Bone marrow (tissue), 2 donors: ENCODE data around the gene KATNAL1.
"Not testable (repeated sequence)": the region's sequence is repeated elsewhere in the genome, so short reads cannot be mapped to it uniquely, and the experiment has no call there.

ENCODE experiments used
- DNase-seq, 2 donors: peaks; one replicate each; lab custom pipeline; 2025; lab: John Stamatoyannopoulos, UW

KATNAL1 gene

DNA sequence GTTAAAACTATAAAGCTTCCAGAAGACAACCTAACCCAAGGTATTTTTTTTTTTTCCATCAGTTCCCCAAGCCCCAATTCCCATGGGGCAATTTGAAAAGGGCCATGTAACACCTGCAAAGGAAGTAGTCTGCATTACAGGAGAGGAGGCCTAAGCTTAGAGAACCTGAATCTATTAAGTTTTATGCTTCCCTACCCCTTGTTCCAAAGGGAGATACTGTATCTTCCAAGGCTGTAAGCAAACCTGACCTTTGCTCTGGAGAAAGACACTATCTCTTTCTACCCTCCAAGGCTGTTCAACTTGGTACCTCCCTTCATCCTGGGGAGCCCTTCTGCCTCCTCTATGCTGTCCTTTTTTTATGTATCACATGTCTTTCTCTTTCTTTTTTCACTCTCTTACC, 15.0 kb downstream of the KATNAL1 start:
- no peak for DNase-seq

DNA sequence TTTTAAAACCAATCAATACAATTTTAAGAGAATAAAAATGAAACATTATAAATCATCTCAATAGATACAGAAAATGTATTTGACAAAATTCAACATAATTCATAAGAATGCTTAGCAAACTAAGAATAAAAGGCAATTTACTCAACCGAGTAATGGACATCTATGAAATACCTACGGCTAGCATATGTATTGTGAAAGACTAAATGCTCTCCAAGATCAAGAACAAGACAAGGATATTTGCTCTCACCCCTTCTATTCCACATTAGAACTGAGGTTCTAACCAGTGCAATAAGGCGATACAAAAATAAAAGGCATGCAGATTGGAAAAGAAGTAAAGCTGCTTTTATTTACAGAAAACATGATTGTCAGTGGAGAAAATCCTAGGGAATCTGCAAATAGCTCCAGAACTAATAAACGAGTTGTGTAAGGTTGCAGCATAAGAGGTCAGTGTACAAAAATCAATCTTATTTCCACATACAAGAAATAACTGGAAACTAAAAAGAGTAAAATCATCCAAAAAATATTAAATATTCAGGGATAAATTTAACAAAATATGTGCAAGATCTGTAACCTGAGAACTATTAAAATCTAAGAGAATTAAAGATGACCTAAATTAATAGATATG, 16.4 kb downstream of the KATNAL1 start:
- DNase-seq: no peak

- DNase-seq: no peak
These were observed 17.8 kb downstream of the KATNAL1 start for GRCh38 chr13:30289533-30289932.

DNA sequence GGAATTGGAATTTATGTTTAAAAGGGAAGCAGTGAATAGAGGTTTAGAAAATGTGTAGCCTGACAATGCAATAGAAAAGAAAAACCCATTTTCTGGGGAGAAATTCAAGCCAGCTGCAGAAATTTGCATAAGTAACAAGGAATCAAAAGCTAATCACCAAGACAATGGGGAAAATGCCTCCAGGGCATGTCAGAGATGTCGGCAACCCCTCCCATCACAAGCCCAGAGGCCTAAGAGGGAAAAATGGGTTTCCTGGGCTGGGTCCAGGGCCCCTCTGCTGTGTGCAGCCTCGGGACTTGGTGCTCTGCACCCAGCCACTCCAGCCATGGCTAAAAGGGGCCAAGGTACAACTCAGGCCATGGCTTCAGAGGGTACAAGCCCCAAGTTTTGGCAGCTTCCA, 21.3 kb downstream of the KATNAL1 start:
- not testable (repeated sequence) for DNase-seq

DNA sequence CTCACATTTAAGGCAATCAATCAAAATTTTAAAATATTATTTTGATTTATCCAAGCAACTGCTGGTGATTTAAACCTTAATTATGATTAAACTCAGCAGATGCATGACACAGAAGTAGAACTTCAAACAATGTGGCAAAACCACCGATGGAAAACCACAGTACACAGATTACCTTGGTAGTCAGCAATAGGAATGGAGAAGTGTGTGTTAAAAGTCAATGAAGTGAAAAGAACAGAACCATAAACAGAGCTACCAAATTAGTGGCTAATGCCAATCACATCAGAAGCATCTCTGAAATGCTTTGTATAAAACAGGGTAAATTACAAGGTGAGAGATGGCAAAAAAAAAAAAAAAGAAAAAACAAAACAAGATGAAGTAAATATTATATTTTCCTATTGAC, 31.2 kb downstream of the KATNAL1 start:
- DNase-seq: no peak

DNA sequence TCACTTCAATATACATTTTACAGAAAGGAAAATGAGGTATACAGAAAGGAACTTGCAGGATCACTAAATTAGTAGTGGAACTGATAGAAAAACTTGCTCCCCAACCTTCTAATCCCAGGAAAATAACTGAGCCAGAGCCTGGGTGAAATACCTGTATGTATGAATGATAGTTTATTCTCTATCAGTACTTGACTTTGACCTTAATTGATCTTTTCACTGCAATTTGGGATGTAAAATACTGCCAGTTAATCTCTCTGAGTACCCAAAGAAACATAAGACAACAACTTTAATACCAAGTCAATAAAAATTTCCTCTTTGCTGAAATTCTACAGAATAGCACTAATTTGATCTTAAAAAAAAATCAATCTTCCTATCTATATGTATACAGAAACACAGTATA, 33.3 kb downstream of the KATNAL1 start:
- DNase-seq: no peak

DNA sequence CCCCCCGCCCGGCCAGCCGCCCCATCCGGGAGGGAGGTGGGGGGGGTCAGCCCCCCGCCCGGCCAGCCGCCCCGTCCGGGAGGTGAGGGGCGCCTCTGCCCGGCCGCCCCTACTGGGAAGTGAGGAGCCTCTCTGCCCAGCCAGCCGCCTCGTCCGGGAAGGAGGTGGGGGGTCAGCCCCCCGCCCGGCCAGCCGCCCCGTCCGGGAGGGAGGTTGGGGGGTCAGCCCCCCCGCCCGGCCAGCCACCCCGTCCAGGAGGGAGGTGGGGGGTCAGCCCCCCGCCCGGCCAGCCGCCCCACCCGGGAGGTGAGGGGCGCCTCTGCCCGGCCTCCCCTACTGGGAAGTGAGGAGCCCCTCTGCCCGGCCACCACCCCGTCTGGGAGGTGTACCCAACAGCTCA, 37.3 kb downstream of the KATNAL1 start:
- DNase-seq: not testable (repeated sequence)

DNA sequence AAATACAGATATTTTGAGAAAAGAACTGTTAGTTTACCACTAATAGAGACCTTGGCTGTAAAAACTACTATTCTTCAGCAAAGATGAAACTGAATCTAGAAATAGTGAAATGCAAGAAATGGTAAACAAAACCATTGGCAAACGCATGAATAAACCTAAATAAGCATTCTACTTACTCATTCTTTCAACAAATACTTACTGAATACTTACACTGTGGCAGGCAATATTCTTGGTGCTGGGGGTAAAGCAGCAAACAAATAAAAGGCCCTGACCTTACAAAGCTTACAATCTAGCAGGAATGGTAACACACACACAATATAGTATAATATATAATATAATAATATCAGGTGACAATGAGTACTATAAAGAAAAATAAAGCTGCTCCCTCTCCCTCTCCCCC, 38.7 kb downstream of the KATNAL1 start:
- no peak for DNase-seq

GRCh38 chr13:30266756-30267155, 40.6 kb downstream of the KATNAL1 start:
- no peak for DNase-seq

DNA sequence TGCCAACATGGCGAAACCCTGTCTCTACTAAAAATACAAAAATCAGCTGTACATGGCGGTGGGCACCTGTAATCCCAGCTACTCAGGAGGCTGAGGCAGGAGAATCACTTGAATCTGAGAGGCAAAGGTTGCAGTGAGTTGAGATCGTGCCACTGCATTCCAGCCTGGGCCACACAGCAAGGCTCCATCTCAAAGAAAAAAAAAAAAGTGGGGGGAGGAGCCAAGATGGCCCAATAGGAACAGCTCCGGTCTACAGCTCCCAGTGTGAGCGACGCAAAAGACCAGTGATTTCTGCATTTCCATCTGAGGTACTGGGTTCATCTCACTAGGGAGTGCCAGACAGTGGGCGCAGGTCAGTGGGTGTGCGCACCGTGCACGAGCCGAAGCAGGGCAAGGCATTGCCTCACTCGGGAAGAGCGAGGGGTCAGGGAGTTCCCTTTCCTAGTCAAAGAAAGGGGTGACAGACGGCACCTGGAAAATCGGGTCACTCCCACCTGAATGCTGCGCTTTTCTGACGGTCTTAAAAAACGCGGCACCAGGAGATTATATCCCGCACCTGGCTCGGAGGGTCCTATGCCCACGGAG, 48.1 kb downstream of the KATNAL1 start:
- DNase-seq: not testable (repeated sequence)

DNA sequence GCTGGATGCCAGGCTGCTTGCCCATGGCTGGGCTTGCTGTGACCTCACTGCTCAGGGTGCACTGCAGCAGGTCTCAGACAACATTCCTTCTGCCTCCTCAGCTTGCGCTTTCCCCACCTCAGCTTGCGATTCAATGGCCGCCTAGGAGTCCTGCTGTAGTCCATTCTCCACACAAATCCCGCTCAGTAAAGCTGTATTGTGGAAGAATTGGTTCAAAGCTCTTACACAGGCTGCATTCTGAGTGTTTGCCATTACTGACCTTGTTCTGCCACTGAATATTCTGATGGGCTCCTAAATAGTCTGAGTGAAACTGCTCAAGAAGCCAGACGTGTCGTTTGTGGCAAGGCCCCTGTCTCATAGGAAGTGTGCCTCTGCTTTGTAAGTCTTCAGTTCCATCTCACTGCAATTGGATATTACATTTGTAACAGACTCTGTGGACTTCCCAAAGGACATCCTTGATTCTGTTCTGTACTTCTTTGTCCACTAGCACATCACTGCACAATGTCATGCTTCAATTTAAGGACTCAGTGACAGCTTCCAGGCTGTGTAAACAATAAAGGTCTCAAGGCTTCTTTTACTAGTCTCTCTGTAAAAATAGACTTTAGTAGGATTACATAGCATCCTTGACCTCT, 49.8 kb downstream of the KATNAL1 start:
- DNase-seq: no peak

DNA sequence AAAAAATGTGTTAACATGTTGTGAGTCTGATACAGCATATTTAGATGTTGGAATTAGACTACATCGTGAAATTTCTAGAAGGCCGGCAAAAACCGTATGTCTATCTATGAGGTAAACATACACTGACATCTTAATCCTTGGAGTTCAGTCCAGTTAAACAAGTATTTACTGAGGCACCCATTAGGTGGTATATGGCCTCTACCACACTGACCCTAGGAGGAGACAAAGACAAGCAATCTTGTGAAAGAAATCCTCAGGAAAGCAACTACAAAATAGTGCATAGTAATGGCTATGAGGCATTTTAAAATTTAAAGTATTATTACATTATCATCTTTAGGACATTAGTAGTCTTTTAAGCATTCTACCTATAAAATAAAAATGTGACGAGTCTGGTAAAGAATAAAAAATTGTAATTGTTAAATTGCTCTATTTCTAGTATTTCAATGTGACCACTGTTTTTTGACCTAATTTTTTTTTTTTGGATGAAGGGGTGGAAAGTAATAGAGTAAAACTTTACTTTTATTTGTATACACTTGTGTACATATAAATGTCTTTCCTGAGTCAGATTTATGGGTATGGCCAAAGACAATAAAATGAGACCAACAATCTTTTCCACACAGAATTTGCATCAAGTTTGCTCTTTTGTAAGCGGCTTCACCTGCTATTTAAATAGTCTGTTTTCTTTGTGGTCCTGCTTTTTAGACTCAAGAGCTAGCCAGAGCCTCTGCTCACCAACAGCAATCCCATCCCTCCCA, 50.5 kb downstream of the KATNAL1 start:
- DNase-seq: no peak

- DNase-seq: no peak
These were observed 51.7 kb downstream of the KATNAL1 start for GRCh38 chr13:30255696-30256095.

DNA sequence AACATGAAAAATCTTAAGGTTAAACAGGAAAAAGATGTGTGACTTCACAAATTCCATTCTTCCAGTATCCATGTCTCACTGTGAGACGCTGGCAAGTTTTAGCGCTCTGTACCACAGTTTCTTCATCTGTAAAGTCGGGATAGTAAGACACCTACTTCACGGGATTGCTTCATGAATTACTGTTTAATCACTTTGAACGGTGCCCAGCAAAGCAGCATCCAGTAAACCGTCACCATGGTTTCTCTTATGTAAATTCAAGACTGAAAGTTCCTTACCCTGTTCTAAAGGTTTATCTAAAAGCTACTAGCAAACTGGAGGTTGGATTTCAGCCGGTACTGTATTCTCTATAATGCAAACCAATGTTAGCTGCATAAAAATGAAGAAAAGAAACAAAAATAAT, 53.5 kb downstream of the KATNAL1 start:
- no peak for DNase-seq

GRCh38 chr13:30247406-30247805, 59.9 kb downstream of the KATNAL1 start:
- no peak for DNase-seq

GRCh38 chr13:30241532-30241931, 65.8 kb downstream of the KATNAL1 start:
- no peak for DNase-seq

DNA sequence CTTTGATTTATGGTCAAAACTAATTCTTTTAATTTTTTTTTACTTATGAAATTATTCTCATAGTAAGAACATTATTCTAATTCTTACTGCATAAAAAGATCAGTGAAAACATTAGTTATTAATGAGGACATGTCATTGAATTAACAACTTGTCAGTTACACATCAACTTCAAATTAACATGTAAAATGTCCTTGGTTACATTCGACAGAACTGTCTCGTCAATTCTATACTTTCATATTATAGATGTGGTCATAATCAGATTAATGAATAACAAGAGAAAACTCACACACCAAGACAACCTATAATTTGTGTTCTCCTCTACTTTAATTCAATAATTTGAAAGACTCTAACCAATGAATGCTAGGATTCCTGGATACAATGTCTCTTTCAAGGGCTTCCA, 66.7 kb downstream of the KATNAL1 start:
- DNase-seq: no peak

- DNase-seq: no peak
These were observed 72.1 kb downstream of the KATNAL1 start for GRCh38 chr13:30235216-30235615.

DNA sequence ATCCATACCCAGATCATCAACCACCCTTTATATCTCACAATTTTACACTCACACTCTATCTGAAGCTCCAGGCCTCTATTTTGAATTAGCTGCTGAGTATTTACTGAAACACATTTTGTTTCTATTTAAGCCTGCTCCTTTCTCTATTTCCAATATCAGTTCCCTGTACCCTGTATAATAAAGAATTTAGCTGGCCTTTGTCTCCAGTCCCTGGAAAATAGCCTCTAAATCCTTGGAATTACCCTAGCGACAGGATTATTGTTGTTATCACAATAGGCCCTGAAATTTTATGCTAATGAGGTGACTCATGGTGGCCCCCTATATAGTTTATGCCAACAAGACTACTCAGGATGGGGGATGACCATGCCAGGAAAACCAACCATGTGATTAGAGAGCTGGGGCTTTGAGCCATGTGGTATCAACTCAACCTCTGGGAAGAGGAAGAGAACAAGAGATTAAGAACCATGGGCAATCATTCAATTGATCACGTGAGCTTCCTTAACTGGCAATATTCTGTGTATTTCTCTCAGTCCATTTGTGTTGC, 72.7 kb downstream of the KATNAL1 start:
- no peak for DNase-seq

- no peak for DNase-seq
These were observed 82.6 kb downstream of the KATNAL1 start for GRCh38 chr13:30224732-30225131.

GRCh38 chr13:30222254-30222653, 85.1 kb downstream of the KATNAL1 start:
- no peak for DNase-seq

DNA sequence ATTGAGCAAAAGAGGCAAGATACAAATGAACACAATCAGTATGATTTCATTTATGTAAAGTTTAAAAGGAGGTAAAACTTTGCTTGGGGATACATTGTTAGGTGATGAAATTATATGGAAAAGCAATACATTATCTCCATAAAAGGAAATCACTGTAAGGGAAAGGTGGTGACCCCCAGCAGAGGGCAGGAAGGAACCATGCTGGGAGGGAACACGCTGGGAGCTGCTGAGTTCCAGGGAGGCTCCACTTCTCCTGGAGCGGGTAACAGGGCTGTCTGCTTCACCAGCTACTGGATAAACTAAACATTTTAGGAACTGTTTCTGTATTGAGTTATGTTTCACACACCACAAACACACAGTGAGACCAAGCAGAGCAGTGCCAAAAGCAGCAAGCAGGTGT, 91.2 kb downstream of the KATNAL1 start:
- DNase-seq: no peak

DNA sequence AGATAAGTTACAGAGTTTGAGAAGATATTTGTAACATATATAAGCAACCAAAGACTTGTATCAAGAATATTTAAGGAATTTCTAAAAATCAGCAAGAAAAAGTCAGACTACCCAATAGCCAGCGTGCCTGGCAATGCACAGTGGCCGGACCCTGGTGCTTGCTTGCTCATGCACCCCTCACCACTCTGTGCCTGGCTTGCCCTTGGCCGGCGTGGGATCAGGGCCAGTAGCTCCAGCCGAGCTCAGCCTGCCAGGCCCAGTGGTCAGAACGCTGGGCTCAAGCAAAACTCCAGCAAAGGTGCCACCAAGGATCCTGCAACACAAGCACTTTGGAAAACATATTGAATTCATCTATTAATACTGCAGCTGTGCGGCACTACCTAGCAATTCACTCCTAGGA, 95.1 kb downstream of the KATNAL1 start:
- DNase-seq: no peak
